ENCODE results near the gene AJM1.
"Not testable (repeated sequence)": the region's sequence is repeated elsewhere in the genome, so short reads cannot be mapped to it uniquely, and the experiment has no call there.

AJM1 gene

DNA sequence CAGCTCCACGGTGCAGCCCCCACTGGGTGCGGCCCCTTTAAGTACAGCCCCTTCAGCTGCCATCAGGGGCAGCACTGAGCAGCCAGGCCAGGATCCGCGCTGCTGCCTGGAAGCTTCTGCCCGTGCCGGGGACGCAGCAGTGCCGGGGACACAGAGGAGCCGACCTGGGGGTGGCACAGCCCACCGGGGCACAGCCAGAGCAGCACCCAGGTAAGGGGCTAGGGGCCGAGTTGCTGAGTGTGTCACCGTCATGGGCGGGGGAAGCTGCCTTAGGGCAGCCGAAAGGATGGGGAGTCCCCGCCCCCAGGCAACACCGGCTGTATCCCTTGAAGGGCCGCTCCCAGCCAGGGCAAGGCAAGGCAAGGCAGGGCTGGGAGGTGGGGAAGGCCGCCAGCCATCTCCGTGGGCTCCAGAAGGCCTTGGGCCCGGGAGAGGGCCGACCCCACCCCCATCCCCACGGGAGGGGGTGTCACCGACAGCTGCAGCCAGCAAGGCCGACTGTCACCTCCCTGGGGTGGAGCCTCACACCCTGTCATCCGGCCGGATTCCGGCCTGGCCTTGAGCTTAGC lies at the start of gene AJM1:
Gene AJM1, plus strand, starts transcription at position 99 of the 569 bp plus-strand sequence. CDS start 1,937 bp downstream, outside the sequence.
- DNase-seq (ENCODE audit: low spot score): peak; percentile 91

DNA sequence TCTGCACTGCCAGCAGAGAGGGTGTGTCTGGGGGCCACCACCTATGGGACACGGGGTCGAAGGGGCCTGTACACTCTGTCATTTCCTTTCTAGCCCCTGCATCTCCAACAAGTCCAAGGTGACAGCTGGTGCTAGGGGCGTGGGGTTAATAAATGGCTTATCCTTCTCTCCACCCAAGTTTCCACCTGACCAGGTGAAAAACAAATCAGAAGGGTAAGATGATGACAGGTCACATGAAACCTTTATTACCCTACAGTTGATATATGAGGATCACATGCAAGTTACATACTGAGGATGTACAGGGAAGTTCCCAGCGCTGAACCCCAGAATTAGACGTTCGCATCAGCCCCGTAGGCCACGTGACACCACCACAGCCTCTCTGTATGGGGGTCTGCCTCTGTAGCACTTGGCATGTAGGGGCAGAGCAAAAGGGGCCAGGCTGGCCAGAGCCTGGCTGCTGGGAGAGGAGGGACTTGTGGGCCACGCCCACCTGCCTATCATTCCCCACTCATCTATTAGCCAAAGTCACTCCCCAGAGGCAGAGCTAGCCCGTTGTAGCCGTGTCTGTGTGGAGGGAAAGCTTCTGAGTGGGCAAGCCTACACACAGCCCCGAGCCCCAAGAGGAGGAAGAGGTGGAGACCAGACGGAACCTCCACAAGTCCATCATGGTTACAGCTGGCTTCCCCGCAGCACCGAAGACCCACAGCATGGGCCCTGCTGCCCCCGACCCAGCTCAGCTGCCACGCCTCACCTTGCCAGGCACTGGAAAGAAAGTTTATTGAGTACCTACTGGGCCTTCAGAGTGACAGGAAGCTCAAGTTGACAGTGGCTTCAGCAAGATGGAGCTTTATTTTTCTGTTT lies 49.0 kb upstream of the AJM1 start:
- DNase-seq (ENCODE audit: low spot score): no peak

DNA sequence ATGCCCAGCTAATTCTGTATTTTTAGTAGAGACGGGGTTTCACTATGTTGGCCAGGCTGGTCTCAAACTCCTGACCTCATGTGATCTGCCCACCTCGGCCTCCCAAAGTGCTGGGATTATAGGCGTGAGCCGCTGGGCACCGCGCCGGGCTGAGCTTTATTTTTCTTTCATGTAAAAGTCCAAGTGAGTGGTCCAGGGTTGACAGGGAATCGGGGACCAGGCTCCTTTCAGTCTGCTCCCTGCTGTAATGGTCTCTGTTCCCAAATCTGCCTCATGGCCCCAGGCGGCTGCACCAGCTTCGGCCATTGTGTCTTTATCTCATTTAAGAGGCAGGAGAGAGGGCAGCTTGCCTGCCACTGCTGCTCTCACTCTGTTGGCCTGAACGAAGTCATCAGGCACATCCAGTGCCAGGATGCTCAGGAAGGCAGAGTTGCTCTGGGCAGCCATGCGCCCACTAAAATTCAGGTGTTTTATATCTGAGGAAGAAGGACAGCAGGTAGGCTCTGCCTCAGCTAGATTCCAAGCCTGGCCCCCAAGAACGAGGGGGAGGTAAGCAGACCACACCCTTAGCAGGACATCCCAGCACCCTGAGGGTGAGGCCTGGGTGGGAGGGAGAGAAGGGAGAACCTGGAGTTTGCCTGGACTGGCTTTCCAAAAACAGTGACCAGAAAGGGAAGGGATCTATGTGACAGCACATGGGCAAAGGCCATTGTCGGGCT lies 47.8 kb upstream of the AJM1 start:
- DNase-seq (ENCODE audit: low spot score): no peak

DNA sequence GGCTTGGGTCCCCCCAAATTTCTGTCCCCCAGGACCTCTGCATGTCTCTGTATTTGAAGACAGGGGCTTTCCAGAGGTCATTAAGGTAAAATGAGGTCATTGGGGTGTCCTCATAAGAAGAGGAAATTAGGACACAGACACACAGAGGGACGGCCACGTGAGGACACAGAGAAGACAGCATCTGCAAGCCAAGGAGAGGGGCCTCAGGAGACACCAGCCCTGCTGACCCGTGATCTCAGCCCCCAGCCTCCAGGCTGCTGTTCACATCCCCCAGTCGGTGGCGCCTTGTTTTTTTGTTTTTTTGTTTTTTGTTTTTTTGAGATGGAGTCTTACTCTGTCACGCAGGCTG lies 47.3 kb upstream of the AJM1 start:
- DNase-seq (ENCODE audit: low spot score): no peak

DNA sequence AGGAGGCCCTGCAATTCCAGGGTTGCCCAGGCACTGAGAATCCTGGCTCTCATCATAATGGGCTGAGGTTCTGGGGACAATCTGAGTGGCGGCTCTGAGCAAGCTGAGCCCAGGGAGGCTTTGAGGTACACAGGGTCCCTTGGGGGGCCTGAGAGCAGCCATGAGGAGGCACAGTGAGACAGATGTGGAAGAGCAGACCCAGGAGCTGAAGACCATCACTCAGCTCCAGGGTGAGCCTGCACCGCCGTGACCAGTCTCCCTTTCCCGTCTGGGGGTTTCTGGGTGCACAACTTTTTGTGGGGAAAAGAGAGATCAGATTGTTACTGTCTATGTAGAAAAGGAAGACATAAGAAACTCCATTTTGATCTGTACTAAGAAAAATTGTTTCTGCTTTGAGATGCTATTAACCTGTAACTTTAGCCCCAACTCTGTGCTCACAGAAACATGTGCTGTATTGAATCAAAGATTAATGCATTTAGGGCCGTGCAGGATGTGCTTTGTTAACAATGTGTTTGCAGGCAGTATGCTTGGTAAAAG lies 46.0 kb upstream of the AJM1 start, which contains the start of gene CCDC183:
Gene CCDC183, plus strand, starts transcription at position 101 of the 537 bp plus-strand sequence. Its CDS starts 60 bp downstream, at position 161.
- no peak for DNase-seq (ENCODE audit: low spot score)

DNA sequence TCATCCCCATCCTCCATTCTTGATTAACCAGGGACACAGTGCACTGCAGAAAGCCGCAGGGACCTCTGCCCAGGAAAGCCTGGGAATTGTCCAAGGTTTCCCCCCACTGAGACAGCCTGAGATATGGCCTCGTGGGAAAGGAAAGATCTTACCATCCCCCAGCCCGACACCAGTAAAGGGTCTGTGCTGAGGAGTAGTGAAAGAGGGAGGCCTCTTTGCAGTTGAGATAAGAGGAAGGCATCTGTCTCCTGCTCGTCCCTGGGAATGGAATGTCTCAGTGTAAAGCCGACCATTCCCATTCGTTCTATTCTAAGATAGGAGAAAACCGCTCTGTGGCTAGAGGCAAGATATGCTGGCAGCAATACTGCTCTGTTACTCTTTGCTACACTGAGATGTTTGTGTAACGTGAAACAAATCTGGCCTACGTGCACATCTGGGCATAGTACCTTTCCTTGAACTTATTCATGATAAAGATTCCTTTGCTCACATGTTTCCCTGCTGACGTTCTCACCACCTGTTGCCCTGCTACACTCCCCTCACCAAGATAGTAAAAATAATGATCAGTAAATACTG lies 45.4 kb upstream of the AJM1 start:
- DNase-seq (ENCODE audit: low spot score): not testable (repeated sequence)

DNA sequence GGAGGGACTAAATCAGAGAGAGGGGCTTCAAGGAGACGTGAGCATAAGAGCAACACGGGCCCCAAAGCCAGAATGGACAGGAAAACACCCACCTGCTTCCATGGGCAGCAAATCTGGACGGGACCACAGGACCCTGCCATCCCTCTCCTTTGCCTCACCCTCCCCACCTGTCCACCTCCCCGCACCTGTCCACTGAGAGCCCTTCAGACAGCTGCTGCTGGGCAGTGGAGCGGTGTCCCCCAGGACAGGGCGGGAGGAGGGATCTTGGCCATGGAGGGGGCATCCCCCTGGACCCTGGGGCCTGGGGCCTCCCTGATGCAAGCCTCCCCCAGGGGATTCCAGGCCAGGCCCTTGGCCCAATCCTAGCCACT lies 43.6 kb upstream of the AJM1 start:
- no peak for DNase-seq (ENCODE audit: low spot score)

DNA sequence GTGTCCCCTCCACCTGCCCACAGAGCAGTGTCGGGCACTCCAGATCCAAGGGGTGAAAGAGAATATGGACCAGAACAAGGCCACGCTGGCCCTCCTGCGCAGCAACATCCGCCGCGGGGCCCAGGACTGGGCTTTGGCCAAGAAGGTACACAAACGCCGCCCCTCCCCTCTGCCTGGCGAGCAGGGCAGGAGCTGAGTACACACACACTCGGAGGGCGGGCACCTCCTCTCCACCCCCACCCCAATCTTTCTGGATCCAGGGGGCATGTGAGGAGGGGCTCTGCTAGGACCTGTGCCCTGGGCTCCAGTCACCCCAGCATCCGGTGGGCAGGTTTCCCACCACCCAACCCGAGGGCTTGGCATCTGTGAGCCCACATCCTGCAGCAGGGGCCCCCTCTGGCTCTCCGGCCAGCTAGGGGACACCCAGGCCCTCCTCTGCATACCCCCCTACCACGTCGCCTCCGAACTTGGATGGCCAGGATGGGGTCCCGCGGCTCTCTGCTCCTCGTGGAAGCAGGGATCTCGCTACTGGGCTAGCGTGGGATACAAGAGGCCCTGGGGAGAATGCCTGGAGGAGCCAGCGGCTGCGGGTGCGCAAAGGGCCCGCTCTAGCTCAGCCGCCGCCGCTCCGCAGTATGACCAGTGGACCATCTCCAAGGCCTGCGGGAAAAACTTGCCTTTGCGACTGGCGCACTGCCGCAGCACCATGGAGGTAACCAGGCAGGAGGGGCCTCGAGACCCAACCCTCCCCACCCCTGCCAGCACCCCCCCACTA lies 43.0 kb upstream of the AJM1 start:
- DNase-seq (ENCODE audit: low spot score): no peak

DNA sequence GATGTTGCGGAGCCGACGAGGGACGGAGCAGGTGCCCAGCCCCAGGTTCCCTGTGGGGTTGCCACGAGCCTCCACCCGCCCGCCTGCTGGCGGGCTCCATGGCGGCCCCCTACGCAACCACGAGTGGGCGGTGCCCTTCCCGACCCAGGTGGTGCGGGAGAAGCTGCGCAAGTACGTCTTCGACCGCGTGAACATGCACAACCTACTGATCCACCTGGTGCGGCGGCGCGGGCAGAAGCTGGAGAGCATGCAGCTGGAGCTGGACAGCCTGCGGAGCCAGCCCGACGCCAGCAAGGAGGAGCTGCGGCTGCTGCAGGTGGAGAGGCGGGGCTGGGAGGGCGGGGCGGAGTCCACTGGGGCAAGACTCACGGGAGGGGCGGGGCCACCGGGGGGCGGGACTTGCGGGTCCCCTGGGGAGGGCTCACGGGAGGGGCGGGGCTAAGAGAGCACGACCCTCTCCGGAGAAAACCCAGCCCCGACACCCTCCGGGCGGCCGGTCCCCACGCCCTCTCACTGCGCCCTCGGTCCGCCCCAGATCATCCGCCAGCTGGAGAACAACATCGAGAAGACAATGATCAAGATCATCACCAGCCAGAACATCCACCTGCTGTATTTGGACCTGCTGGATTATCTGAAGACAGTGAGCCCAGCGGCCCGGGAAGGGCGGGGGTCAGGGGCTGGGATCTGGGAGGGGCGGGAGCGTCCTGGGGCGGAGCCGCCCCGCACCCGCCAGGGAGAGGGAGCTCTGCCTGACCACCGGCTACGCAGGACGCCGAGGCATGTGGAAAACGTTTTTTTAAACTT lies 42.2 kb upstream of the AJM1 start:
- DNase-seq (ENCODE audit: low spot score): peak; percentile 64

DNA sequence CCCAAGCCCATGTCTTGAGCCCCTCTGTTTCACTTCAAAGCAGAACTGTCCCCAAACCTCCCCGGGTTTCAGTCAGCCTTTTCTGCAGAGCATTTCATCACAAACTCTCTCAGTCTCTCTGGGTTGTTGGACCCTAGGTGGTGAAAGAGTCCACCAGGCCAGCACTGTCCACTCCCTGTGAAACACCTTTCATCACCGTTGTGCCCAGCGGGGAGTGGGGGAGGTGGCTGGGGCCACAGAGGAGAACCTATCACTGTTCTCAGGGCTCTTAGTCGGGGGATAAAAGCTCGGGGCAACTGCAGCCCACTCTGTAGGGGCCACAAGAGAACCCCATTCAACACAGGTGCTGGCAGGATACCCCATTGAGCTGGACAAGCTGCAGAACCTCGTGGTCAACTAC lies 40.0 kb upstream of the AJM1 start:
- no peak for DNase-seq (ENCODE audit: low spot score)

DNA sequence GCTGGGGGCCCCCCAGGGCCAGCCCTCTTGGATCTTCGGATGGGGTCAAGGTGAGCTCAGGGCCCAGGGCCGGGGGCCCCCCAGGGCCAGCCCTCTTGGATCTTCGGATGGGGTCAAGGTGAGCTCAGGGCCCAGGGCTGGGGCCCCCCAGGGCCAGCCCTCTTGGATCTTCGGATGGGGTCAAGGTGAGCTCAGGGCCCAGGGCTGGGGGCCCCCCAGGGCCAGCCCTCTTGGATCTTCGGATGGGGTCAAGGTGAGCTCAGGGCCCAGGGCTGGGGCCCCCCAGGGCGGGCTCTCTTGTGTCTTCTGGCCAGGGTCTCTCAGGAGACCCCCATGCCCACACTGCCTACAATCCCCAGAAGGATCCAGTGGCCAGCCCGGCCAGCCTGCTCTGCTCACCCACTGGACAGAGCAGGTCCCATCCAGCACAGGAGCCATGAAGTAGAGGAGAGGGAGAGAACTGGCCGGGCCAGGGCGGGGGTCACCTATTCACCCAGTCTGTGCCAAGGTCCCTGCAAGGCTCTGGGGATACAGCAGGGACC lies 39.2 kb upstream of the AJM1 start:
- not testable (repeated sequence) for DNase-seq (ENCODE audit: low spot score)

DNA sequence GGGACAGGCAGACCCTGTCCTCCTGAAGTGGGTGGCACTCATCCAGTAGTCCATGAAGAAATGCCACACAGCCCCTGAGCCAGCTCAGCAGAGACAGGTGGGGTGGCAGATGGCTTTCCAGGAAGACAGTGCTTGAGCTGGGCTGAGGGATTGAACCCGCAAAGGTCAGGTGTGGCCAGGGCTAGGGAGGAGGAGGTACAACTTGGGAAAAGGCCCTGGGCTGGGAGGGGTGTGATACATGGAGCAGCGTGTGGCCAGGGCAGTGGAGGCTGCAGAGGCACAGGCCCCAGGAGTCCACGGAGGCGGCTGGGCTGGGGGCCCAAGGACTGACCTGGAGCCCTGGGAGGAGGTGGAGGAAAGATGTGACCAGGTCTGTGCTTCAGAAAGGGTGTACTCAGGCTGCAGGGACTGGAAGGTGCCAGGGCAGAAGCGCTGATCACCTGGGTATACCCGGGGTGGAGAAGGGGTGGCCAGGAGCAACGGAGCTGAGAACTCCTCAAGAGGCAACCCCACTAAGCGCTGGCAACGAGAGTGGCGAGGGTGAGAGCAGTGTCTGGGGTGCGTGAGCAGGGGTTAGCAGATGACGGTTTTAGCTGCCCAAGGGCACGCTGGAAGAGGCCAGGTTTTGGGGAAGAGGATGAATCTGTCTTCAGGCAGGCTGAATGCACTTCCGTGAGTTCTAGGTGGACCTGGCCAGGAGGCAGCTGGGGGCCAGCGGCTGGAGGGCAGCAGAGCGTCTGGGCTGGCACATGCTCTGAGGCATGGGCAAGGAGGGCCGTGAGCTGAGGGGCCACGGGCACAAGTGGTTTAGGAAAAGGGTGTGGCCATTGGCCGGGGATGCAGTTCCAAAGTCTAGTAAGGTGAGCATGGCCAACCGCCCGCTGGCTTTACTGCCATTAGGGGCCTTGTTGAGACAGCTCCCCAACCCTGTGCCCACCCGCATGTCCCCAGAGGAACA lies 38.4 kb upstream of the AJM1 start:
- DNase-seq (ENCODE audit: low spot score): no peak

DNA sequence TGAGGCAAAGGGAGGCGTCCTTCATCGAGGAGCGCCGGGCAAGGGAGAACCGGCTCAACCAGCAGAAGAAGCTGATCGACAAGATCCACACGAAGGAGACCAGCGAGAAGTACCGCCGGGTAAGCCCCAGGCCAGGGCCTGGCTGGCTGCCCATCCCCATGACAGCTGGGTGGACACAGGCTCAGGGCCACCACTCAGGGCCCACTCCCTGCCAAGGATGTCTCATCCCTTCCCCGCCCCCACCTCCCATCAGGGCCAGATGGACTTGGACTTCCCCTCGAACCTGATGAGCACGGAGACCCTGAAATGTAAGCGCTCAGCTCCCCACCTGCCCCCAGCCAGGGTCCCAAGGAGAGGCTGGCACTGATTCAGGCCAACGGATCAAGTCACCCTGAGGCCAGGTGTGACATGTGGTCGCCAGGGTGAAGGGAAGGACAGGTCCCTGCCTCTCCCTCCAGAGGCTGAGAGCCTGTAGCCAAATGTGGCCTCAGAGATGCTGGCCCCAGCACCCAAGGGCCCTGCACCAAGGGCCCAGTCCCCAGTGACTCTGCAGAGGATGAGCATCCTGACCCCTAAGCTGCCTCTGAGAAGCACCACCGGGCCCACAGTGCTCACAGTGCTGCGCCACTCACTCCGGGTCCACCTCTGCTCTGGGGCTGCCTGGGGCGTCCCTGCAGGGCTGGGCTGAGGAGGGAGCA lies 37.6 kb upstream of the AJM1 start:
- DNase-seq (ENCODE audit: low spot score): no peak

DNA sequence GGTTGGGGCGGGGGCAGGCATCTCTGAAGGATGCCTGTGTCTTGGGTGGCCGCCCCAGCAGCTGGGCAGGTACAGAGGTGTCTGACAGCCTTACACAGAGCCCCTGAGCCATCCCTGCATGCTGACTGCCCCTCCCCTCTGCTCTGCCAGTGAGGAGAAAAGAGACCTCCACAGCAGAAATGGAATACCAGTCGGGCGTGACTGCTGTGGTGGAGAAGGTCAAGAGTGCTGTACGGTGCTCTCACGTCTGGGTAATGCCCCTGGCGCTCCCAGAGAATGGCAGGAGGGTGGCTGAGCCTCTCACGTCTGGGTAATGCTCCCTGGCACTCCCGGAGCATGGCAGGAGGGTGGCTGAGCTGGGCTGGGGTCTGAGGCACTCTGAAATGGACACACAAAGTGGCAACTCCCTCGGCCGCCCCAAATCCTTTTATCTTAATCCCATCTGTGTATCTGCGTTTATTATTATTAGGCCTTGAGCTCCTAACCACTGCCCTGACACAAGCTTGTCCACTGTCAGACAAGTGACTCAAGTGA lies 37.0 kb upstream of the AJM1 start:
- no peak for DNase-seq (ENCODE audit: low spot score)

DNA sequence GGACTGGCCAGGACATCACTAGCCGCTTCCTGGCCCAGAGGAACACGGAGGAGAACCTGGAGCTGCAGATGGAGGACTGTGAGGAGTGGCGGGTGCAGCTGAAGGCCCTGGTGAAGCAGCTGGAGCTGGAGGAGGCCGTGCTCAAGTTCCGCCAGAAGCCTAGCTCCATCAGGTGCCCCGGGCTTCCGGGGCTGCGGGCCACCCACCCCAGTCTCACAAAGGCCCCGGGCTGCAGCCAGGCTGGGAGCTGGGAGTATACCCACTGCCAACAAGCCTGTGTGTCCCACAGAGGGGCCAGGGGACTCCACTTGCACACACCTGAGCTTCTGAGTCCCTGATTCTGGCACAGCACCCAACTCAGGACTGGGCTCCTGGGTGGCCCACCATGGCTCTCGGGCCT lies 36.2 kb upstream of the AJM1 start:
- no peak for DNase-seq (ENCODE audit: low spot score)

DNA sequence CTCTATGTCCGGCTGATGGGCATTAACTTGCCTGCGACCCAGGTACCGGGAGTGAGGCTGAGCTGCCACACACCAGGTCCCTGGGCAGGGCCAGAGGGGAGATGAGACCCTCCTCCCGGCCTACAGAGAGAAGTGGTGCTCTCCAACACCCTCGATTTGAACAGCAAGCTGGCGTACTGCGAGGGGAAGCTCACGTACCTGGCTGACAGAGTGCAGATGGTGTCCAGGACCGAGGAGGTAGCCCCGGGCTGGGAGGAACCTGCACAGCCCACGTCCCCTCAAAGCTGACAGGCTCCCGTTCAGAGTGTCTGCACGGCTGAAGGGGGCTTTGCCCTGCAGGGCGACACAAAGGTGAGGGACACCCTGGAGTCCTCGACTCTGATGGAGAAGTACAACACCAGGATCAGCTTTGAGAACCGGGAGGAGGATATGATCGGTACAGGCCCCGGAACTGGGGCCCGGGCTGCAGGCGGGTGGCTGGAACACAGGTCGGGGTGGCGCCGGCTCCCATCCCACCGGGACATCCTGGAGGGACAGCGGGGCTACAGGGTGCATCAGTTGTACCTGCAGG lies 35.6 kb upstream of the AJM1 start:
- no peak for DNase-seq (ENCODE audit: low spot score)

DNA sequence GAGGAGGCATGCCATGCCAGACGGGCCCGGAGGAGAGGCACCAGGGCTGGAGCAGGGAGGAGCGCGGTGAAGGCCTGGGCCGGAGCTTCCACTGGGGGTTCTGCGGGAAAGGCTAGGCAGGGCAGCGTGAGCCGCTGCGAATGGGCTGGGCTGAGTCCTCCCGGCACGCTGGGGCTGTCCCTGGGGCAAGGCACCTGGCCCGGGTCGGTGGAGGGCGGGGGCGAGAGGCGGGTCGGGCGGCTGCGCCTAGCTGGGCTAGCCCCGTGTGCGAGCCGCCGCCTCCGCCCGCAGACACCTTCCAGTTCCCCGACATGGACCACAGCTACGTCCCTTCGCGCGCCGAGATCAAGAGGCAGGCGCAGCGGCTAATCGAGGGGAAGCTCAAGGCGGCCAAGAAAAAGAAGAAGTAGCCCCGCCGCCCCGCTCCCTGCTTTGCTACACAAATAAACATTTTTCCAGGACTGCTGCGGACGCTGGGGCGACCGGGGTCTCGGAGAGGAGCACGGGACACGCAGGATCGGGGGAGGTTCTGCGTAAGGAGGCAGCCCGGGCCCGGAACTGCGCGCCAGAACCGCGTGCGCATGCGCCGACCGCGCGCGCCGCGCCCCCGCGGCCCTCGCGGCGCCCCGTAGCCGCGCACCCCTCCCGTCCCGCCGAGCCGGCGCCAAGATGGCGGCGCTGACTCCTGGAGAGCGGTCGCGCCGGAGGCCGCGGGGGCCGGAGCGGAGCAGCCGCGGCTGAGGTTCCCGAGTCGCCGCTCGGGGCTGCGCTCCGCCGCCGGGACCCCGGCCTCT lies 34.8 kb upstream of the AJM1 start, which contains the start of gene RABL6:
Gene RABL6, plus strand, starts transcription at position 668 of the 794 bp plus-strand sequence. CDS start 249 bp downstream, outside the sequence.
- peak; percentile 97 for DNase-seq (ENCODE audit: low spot score)
